Neural crest cell (in vitro differentiated cells): ENCODE results near the gene ASPN. TPM values are rescaled to one million over a fixed set of nuclear protein-coding genes. Genes with fewer than 3 reads are reported as not detected.

Experiments used
- DNase-seq: peaks from one replicate; pipeline ENCODE4 v3.0.0; 2021; ENCODE audit warnings: low read depth, mixed read lengths, low spot score
- H3K27ac Mint-ChIP-seq: one replicate; pipeline ENCODE4 v1.8.0; 2021; ENCODE audit warnings: mild to moderate bottlenecking, mixed read lengths; ENCODE audit not compliant: unreplicated experiment
- H3K27me3 Mint-ChIP-seq: 2 replicates; pipeline ENCODE4 v1.8.0; 2021; ENCODE audit warnings: low read depth, mild to moderate bottlenecking, mixed read lengths
- H3K36me3 Mint-ChIP-seq: 2 replicates; pipeline ENCODE4 v1.8.0; 2021; ENCODE audit warnings: low read depth, mild to moderate bottlenecking, mixed read lengths
- H3K4me1 Mint-ChIP-seq: 2 replicates; pipeline ENCODE4 v1.8.0; 2021; ENCODE audit warnings: mixed read lengths
- H3K4me3 Mint-ChIP-seq: one replicate; pipeline ENCODE4 v1.8.0; 2021; ENCODE audit warnings: mild to moderate bottlenecking, mixed read lengths
- H3K9me3 Mint-ChIP-seq: 2 replicates; pipeline ENCODE4 v1.8.0; 2021; ENCODE audit warnings: mixed read lengths
- total RNA-seq: library from RNA; stranded (reverse); gene quantifications from 2 replicates; pipeline ENCODE4 v1.2.1, GENCODE V29; 2021
- TF ChIP-seq, protein P1 (sequence below): fragments of 200-600 bp; sonication (generic); conservative IDR thresholded peaks from 2 replicates; pipeline ENCODE4 v1.5.0; 2021; ENCODE audit warnings: antibody characterized with exemption, mild to moderate bottlenecking

ASPN gene
- total RNA-seq, 1 donor from 2014 or later, result not detected

- TF ChIP-seq, protein P1, sequence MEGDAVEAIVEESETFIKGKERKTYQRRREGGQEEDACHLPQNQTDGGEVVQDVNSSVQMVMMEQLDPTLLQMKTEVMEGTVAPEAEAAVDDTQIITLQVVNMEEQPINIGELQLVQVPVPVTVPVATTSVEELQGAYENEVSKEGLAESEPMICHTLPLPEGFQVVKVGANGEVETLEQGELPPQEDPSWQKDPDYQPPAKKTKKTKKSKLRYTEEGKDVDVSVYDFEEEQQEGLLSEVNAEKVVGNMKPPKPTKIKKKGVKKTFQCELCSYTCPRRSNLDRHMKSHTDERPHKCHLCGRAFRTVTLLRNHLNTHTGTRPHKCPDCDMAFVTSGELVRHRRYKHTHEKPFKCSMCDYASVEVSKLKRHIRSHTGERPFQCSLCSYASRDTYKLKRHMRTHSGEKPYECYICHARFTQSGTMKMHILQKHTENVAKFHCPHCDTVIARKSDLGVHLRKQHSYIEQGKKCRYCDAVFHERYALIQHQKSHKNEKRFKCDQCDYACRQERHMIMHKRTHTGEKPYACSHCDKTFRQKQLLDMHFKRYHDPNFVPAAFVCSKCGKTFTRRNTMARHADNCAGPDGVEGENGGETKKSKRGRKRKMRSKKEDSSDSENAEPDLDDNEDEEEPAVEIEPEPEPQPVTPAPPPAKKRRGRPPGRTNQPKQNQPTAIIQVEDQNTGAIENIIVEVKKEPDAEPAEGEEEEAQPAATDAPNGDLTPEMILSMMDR, result no peak
- H3K36me3 Mint-ChIP-seq, result no peaks in the 10 kb centered on the region
- no peak for DNase-seq
- H3K9me3 Mint-ChIP-seq, result no peaks in the 10 kb centered on the region
- H3K27ac Mint-ChIP-seq, result no peak overlapping the region
- no peaks in the 10 kb centered on the region for H3K27me3 Mint-ChIP-seq
- no peak overlapping the region for H3K4me3 Mint-ChIP-seq
- H3K4me1 Mint-ChIP-seq, result no peaks in the 10 kb centered on the region
Observed at GRCh38 chr9:92439921-92440750, 42.2 kb downstream of the ASPN start.

DNA sequence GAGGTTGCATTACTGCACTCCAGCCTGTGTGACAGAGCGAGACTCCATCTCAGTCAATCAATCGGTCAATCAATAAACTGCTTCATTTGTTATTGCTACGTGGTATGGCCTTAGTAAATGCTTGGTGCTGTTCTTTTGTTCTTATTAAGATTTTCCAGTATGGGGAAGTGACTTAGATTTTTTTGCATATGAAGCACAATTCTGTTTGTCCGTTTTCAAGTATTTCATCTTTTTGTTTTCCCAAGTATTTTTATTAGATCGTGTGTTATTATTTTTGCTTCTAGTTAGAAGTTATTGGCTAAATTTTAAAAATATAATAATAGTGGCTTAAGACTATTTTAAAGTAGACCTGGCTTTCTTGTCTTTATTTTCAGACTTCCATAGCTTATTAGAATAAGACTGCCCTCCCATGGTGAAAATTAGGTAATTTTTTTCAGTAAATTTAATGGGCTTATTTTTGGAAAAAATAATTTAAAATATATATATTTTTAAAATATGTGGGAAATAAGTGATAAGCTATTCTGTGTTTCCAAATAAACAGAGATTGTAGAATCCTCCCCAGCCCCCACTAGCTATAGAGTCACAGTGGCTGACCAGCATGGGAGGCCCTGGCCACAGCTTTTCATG, 43.3 kb downstream of the ASPN start:
- Mint-ChIP-seq H3K4me1 (no peaks in the 10 kb centered on the region), H3K27me3 (no peaks in the 10 kb centered on the region)

DNA sequence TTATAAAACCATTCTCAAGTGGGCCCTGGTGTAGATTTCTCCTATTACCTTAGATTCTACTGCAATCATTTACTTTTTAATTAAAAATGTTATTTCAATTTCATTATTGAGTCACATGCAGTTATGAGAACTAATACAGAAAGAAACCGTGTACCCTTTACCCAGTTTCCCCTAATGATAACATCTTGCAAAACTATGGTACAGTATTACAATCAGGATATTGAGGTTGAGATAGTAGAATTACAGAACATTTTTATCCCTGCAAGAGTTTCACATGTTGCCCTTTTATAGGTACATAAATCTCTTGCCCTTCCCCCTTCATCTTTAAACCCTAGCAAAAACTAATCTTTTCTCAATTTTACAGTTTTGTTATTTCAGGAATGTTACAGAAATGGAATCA, 47.0 kb downstream of the ASPN start:
- DNase-seq, result no peak
- no peaks in the 10 kb centered on the region for H3K27me3 Mint-ChIP-seq
- no peaks in the 10 kb centered on the region for H3K4me1 Mint-ChIP-seq
- H3K36me3 Mint-ChIP-seq, result no peaks in the 10 kb centered on the region
- no peak overlapping the region for H3K27ac Mint-ChIP-seq
- H3K9me3 Mint-ChIP-seq, result no peaks in the 10 kb centered on the region
- H3K4me3 Mint-ChIP-seq, result no peak overlapping the region
- TF ChIP-seq, protein P1, result no peak

More for the DNA sequence above, 43.3 kb downstream of the ASPN start:
- Mint-ChIP-seq H3K27ac (peak overlapping the region; percentile 27), H3K36me3 (no peaks in the 10 kb centered on the region), H3K4me3 (no peak overlapping the region), H3K9me3 (no peaks in the 10 kb centered on the region)
- DNase-seq, result no peak
- TF ChIP-seq, protein P1, result peak; percentile 53

- H3K9me3 Mint-ChIP-seq, result no peaks in the 10 kb centered on the region
- no peak overlapping the region for H3K27ac Mint-ChIP-seq
- no peaks in the 10 kb centered on the region for H3K27me3 Mint-ChIP-seq
- DNase-seq, result no peak
- TF ChIP-seq, protein P1, result no peak
- H3K4me1 Mint-ChIP-seq, result no peaks in the 10 kb centered on the region
- no peaks in the 10 kb centered on the region for H3K36me3 Mint-ChIP-seq
- no peak overlapping the region for H3K4me3 Mint-ChIP-seq
Observed at GRCh38 chr9:92432972-92433548, 49.2 kb downstream of the ASPN start.

GRCh38 chr9:92432350-92432749, 50.0 kb downstream of the ASPN start:
- no peak overlapping the region for H3K27ac Mint-ChIP-seq
- no peaks in the 10 kb centered on the region for H3K27me3 Mint-ChIP-seq
- no peaks in the 10 kb centered on the region for H3K9me3 Mint-ChIP-seq
- no peak for DNase-seq
- H3K4me1 Mint-ChIP-seq, result no peaks in the 10 kb centered on the region
- no peak overlapping the region for H3K4me3 Mint-ChIP-seq
- TF ChIP-seq, protein P1, result no peak
- H3K36me3 Mint-ChIP-seq, result no peaks in the 10 kb centered on the region
